DMS53 treated with DMSO at 0.1 percent for 48 hours (cell line): ENCODE measurements around the gene MLLT1.

Experiments used
- DNase-seq: peaks from one replicate; lab custom pipeline; 2025; ENCODE audit not compliant: unreplicated experiment; lab: John Stamatoyannopoulos, UW

Gene MLLT1

GRCh38 chr19:6212403-6213265 is 67.1 kb downstream of the MLLT1 start:
- no peak for DNase-seq

DNA sequence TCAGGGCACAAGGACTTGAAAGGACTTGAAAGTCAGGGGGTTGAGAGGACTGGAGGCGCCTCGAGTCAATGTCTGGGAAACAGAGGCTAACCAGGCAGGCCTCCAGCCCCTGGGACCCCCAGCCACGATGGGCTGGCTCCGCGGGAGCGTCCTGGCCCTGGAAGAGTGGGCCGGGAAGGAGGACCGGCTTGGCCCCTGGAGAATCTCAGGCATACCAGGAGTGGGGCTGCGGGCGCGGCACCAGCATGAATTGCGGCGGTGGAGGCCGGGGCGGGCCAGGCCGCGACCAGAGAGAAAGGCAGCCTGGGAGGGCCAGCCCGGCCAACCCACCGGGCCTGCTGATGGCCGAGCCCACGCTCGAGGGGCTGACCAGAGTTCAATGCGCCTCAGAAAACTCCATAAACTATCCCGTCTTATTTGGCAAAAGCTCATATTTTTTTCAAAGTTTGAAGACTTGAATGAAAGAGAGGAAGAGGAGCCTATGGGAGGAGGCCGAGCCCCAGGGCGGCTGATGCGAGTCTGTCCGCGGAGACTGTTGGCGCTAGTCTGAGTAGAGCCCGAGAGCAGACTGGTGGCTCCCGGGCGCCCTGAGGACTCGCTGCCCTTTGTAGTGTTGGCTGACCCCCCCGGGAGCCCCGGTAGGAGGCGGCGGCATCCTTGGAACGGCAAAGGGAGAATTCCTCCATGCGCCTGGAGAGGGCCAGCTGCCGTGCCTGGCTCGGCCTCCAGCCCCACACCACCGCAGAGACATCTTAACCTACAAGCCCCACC is 68.0 kb downstream of the MLLT1 start:
- no peak for DNase-seq

GRCh38 chr19:6210721-6211600 is 68.8 kb downstream of the MLLT1 start:
- DNase-seq: no peak

GRCh38 chr19:6210091-6210490 is 69.7 kb downstream of the MLLT1 start:
- no peak for DNase-seq

GRCh38 chr19:6209680-6210079 is 70.1 kb downstream of the MLLT1 start:
- no peak for DNase-seq

GRCh38 chr19:6209233-6209632 is 70.5 kb downstream of the MLLT1 start:
- DNase-seq: no peak

DNA sequence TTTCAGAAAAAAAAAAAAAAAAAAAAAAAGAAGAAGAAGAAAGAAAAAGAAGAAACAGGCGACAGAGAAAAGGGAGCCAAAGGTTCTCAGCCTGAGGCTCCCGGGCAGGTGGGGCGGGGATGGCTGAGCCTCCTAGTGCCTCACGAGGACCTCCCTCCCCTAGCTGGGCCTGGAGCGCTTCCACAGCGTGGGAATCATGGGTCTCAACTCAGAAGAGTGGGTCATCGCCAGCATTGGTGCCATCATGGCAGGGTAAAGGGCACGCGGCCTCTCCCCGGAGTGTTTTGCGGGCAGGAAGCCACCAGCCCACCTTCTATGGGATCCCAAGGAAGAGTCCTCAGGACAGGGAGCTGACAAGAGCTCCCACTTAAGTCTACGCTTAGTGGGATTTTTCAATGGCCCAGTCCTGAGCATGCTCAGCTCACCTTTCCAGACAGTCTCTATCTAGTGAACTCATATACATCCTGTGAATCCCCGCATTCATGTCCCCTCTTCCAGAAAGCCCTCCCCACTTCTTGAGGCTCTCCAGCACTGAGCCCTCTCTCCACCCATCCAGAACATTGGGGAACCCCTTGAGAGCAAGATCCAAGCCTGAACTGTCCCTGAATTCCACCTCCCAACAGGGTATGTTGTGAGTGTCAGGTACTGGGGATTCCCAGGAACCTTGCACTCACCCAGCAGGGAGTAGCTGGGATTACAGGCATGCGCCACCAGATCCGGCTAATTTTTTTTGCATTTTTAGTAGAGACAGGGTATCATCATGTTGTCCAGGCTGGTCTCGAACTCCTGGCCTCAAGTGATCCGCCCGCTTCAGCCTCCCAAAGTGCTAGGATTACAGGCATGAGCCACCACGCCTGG is 74.7 kb downstream of the MLLT1 start:
- DNase-seq: no peak

- DNase-seq: no peak
Observed at GRCh38 chr19:6204212-6204611, 75.6 kb downstream of the MLLT1 start.

GRCh38 chr19:6199240-6199994 is 80.4 kb downstream of the MLLT1 start:
- DNase-seq: peak; percentile 91

DNA sequence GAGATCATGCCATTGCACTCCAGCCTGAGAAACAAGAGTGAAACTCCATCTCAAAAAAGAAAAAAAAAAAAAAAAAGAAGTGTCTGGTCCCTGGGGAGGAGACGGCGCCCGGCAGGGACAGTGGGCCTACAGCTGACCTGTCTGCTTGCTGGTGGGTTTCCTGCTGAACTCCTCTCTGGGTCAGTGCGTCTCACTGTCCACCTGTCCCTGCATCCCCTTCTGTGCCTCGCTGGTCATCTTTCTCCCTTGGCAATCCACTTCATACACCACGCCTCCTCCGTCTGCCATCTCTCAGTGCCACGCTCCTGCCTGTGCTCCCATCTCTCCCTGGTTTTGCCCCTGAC is 80.9 kb downstream of the MLLT1 start:
- no peak for DNase-seq

DNA sequence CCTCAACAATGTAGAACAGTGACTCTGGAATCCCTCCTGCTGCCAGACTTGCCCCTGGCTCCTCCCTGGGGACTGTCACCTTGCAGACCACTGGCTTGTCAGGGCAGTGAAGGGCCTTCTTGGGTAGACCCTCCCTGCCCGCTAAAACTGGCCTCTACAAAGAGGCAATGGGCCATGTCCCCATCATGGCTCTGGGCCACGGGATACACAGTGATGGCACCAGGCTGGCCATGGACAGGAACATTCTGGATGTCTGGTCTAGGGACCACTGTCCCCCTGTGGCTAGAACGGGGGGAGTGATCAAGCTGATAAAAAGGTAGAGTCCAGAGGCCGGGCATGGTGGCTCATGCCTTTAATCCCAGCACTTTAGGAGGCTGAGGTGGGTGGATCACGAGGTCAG is 83.4 kb downstream of the MLLT1 start:
- no peak for DNase-seq

DNA sequence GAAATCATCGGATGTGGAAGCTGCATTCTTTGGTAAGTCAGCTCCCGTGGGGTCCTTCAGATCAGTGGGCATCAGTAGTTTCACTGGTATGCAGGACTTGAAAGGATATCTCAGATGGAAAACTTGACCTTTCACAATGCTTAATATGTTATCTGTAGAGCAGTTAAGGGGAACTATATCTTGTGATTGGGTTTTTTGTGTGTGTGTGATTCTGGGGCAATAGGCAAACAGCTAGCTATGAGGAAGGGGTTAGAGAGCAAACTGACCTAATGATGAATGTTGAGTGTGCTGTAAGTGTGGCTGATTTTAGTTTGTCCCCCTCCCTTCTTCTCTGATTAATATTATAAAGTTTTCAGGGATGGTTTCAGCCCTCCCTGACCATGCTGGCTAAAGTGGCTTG is 91.0 kb downstream of the MLLT1 start:
- DNase-seq: no peak

GRCh38 chr19:6187374-6187773 is 92.4 kb downstream of the MLLT1 start:
- no peak for DNase-seq

- DNase-seq: no peak
Observed at GRCh38 chr19:6185835-6186834, 93.6 kb downstream of the MLLT1 start.

DNA sequence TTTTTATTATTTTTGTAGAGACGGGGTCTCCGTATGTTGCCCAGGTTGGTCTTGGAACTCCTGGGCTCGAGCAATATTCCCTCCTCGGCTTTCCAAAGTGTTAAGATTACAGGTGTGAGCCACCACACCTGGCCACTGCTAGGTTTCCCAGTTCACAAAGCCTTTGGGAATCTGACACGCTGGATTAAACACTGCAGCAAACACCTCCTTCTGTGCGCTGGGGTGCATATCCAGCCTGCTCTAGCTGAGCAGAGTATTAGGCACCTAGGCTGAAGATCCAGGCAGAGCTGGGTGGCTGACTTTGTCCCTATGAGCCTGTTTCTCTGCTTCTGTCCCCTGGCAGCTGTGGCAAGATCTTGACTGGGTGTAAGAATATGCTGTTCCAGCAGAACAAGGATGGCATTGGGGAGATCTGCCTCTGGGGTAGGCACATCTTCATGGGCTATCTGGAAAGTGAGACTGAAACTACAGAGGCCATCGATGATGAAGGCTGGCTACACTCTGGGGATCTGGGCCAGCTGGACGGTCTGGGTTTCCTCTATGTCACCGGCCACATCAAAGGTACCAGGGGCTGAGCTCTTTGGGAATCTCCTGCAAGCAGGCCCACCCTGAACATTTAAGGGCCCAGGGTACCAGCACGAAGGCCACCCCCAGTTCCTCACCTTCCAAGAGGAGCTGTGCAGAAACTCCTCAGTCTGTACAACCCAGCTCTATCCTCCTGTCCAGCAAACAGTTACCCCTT is 94.5 kb downstream of the MLLT1 start:
- no peak for DNase-seq

DNA sequence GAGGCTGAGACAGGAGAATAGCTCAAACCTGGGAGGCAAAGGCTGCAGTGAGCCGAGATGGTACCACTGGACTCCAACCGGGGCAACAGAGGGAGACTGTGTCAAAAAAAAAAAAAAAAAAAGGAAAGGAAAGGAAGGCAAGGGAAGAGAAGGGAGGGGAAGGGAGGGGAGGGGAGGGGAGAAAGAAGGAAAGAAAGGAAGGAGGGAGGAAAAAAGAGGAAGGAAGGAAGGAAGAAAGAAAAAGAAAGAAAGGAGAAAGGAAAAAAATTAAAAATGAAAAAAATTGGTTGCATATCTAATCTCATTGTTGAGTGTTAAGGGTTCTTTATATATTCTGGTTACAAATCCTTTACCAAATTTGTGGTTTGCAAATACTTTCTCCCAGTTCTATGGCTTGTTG is 98.7 kb downstream of the MLLT1 start:
- no peak for DNase-seq

DNA sequence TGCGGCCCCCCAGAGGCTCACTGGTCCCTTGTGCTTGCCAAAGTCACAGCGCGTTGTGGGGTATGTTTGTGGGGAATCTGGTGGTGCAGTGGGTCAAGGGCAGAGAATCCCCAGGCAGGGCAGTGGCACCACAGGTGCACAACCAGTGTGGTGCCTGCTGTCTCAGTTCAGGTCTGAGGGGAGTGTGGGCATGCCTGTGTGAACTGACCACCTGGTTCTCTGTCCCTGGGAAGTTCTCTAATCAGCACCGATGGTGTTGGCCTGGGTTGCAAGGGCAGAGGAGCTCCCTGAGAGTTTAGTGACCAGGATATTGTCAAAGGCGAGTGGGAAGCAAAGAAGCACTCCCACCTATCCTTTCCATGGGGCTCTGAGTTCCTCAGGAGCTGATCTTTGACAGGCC is 106.6 kb downstream of the MLLT1 start:
- DNase-seq: no peak
